NCI-H187 treated with DMSO at 0.1 percent for 48 hours (cell line): Measurements from ENCODE around the gene DLX1.
"Not testable (repeated sequence)": the region's sequence is repeated elsewhere in the genome, so short reads cannot be mapped to it uniquely, and the experiment has no call there.

Experiments
- DNase-seq: peaks from one replicate; lab custom pipeline; 2025; lab: John Stamatoyannopoulos, UW

DLX1 gene

DNA sequence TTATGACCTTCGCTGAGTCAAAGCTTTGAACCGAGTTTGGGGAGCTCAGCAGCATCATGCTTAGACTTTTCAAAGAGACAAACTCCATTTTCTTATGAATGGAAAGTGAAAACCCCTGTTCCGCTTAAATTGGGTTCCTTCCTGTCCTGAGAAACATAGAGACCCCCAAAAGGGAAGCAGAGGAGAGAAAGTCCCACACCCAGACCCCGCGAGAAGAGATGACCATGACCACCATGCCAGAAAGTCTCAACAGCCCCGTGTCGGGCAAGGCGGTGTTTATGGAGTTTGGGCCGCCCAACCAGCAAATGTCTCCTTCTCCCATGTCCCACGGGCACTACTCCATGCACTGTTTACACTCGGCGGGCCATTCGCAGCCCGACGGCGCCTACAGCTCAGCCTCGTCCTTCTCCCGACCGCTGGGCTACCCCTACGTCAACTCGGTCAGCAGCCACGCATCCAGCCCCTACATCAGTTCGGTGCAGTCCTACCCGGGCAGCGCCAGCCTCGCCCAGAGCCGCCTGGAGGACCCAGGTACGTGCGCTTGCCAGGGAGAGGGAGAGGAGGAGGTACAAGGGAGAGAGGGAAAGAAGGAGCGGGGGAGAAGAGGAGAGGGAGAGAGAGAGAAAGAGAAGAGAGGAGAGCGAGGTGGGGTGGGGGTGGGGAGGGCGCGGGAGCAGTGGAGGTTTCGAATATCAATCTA lies at the start of gene DLX1:
TSS of gene DLX1 (plus strand) at position 48 of the 700 bp plus-strand sequence. CDS start at position 219, 171 bp downstream.
- no peak for DNase-seq

DNA sequence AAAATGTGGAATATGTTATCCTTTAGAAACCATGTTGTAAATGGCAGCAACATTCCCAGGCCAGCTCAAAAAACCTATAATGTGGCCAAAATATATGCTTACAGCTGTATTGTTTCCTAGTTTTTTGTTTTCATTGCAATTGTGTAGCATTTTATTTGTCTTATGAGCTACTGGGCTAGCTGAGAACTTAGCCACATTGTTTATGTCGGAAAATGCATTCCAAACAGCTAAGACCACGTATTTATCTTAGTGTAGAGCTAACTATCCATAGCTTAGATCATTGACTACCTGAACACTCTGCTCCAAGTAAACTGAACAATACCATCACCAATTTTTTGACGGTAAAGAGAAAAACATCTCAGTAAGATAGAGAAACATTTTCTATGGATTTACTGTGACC lies 47.2 kb upstream of the DLX1 start:
- DNase-seq: no peak

DNA sequence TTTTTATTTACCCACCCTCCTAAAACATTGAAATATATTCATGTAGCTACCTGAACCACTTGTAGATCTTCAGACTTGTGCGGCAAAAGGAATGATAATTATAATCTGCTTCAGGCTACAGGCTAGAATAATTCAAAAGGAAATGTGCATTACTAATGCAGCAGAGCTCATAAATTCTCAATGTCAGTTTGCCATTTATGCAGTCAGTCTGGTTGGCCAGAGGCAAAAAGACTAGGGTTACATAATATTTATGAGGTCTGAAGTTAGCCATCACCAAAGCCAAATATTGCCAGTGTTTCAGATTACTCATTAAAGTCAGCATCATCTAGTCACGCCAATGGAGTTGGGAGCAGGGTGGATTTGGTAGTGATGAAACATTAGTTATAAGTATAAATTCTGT lies 46.7 kb upstream of the DLX1 start:
- no peak for DNase-seq

DNA sequence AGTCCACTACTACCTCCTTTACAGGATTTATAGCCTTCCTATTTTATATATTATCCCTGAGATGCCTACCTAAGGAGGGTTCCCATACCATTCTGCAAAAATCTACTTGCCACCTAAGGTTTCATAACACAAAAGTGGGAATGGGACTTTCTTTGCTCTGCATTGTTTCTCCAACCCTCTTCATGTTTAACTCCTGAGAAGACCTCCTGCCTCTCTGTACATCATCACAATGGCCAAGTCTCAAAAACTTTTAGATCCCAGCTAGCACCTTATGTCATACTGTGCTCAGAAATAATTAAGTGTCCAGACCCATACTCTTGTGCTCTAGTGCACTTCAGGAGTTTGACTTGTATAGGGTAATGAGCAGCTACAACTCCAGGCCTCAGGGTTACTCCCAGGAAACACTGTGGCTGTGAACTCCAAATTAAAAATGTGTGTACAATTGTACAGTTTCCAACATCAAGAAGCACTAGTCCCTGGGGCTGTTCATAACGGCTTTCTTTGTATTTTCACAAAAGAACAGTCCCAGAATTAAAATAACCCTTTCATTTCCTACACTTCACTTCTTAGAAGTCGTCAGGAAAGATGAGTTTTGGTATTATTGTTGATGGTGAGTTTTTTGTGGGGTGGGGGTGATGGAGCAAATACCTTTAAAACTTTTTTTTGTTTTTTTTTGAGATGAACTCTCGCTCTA lies 46.1 kb upstream of the DLX1 start:
- no peak for DNase-seq

DNA sequence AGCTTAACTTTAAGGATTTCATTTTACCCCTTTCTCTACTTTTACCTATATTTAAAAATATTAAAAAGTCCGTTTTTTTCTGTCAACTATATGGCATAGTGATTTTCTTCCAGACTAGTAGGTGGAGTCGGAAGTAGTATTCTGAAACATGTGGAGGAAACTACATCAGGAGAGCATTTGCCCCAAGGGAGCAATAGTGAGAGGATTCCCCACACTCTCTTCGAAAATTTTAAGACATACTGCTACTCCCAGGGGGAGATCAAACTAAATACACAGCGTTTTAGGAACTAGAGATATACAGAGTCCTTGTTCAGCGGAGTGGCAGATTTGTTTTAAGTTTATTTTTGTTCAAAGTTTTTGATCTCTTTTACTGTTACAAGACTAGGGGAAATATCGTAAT lies 45.0 kb upstream of the DLX1 start:
- no peak for DNase-seq

DNA sequence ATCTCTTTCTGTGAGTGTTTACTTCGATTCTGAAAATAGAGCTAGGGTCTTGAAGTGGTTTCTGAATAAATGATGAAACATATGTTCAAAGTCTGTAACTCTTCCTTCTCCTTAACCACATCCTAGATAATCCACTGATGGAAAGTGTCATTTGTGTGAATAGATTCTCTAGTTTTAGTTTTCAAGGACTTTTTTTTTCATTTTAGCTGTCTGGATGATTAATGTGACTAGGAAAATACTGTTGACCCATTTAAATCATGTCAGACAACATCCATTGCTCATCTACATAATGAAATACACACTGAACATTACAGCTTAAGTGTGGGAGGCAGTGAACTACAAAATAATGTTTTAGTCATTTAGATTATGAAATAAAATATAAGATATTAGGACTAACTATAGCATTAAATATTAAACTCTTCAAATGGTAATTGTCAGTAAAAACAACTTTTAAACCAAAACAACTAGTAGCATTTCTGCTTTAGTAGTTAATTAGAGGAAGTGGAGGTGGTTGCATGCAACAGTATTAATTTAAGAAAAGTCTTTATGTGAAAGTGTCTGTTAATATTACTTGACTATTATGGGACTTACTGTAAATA lies 39.1 kb upstream of the DLX1 start:
- no peak for DNase-seq

DNA sequence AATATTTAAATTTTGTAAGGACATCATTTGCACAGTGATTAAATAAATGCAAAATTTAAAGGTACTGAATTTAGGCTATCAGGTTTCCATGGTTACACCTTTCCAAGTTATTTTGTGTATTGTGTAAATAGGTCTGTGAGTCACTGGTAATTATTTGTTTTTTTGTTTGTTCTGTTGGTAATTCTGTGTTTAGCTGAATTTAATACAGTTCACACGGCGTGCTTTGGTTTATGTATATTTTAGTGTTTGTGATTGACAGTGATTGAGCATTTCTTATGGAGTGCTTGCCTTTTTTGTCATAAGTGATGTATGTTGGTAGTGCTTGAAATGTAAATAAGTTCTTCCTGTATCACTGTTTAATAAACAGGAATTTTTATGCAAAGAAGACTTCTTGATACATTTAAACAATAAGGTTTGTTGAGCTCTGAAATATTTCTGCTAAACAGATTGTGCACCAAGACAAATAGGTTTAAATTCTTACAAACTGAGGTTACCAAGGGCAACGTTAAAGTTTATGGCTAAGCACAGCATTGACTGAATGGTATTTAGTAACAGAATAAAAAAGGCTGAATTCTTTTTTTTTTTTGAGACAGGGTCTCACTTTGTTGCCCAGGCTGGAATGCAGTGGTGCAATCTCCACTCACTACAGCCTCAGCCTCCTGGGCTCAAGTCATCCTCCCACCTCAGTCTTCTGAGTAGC lies 38.3 kb upstream of the DLX1 start:
- no peak for DNase-seq

DNA sequence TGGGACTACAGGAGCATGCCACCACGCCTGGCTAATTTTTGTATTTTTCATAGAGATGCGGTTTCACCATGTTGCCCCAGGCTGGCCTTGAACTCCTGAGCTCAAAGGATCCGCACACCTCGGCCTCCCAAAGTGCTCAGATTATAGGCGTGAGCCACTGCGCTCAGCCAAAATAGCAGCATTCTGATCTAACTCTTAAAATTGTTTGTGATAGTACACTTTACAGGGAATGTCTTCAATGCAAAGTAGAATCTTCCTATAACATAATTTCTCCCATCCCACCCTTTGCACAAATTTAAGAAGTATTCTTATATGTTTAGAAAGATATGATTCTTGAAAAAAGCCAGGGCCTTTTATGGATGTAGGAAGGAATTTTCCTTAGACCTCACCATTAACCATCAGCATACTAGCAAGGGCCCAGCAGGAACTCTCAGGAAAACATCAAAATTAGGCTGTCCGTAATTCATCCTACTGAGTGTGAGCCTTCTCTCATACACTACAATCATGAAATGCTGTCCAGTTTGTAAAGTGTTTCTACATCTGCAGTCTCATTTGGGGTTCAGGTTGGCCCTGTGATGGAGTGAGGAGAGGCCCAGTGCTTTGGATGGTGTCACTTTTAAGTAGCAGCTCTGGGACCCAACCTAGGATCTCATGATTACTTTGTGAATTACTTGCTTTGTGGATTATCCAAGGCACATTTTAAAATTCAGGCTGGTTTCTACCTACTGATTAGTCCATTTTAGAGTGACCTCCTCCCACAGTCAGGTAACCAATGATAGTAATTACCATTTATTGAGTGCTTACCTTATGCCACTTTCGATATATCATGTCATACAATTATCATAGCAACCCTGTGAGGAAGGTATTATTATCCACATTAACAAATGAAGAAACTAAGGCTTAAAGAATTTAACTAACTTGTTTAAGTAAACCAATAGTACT lies 37.5 kb upstream of the DLX1 start:
- DNase-seq: no peak

DNA sequence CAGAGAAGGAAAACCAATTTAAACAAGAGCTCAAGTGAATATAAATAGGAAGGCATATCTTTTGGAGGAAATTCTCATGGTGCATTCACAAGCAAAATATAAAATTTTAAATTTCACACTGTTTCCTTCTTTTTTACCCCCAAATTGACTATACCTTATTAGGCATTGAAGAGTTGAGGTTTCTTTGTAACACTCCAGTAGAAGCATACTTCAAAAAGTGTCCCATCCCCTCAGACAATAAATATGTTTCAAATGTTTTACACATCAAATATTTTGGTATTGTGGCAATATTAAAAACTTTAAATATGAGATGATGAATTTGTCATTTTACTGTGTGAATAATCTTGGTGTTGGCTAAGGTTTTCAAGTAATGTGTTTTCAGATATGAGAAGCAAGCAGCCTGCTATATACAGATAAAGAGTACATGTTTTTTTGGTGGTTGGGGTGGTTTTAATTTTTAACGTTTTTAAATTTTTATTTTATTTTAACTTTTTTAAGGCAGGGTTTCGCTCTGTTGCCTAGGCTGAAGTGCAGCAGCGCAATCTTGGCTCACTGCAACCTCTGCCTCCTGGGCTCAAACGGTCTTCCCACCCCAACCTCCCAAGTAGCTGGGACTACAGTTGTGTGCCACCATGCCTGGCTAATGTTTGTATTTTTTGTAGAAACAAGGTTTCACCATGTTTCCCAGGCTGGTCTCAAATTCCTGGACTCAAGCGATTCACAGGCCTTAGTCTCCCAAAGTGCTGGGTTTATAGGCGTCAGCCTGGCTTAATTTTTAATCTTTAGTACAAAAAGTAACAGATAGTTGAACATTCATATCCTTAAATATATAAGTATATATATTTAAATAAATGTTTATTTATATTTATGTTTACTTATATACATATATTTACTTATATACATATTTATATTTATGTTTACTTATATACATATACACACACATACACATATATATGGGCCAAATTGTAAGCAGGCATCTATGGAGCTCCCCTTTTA lies 36.5 kb upstream of the DLX1 start:
- DNase-seq: no peak

DNA sequence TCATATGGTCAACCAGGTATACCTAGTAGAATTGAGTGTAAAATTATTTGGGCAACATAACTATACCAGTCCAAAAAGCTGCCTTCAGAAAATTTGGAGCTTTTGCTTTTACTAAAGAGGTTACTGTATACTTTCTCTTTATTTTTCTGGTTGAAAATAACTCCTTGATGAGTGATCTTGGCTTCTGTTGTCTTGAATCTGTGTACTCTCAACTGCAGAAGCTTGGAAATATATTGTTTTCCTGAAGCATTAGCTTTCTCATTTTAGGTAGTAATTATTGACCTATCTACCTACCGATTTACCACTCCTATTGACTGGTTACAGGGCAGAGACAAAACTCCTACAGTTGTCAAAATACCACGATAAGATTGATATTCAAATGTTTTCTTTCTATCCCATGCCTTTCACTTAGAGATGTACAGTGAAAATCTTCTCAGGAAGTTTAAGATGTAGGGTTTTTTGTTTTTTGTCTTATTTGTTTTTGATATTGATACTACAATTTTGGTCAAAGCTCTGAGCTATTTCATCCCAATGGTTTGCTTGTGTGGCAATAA lies 35.7 kb upstream of the DLX1 start:
- DNase-seq: no peak

DNA sequence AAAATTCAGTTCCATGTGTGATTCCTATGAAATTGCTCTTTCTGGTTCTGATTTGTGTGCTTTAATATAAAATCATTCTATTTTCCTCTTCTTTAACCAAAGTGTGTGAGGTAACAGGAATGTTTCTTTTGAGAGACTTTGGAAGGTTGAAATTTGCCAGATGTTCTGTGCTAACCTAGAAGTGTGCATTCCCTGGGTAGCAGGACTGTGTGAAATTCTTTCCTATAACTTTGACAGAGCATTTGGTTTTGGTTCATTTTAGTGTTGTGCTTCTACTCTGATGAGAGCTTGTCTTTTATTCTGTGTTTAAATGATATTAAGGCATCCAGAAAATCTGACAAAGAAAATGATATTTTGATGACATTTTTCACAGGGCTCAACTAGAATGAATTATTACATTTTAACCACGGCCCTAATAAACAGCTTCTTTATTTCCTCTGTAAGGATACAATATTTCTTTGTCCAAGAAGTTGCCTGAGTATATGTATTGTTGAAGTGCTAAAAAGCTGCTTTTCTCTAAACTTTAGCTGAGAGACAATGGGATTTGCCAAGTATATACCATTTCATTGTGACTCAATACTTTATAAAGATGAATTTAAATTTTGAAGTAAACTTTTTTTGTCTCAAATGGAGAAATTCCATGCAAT lies 34.7 kb upstream of the DLX1 start:
- no peak for DNase-seq

DNA sequence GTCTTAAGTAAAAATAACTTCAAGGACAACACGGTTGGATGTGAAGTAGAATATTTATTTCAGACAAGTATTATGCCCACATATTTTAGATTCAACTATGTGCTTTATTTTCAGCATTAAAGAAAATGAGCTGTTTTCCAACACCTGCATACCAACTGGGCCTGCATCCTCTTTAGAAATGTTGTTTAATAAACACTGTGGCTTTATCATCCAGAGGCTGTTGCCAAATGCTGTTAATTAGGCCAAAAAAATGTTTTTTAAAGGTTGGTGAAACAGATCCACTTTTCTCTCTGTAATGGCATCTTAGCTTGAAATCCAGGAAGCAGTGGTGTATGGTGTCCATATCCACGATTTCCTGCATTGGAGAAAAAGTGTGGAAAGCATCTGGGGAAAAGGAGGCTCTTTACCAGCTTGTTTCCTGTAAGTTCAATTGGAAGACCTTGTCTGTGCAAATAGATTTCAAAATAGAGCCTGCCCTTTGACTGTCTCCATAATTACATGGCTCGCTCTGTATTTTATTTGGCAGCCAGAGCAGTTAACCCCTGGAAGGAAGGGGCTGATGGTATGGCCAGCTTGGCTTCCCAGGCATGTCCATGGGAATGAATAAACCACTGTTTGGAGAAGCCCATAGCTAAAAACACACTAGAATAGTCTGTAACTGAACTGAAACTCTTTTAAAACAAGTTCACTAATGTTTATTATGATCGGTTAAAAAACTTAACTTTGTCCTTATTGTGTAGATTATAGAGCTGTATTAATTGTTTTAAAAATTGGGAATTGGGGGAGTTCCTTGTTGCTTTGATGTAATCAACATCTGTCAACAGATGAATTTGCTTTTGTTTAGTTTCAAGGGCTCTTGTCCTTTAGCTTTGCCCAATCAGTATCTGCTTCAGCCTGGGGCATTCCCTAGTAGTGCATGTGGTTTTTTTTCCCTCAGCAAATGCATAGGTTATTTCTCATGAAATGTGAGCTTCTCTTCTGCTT lies 33.0 kb upstream of the DLX1 start:
- no peak for DNase-seq

DNA sequence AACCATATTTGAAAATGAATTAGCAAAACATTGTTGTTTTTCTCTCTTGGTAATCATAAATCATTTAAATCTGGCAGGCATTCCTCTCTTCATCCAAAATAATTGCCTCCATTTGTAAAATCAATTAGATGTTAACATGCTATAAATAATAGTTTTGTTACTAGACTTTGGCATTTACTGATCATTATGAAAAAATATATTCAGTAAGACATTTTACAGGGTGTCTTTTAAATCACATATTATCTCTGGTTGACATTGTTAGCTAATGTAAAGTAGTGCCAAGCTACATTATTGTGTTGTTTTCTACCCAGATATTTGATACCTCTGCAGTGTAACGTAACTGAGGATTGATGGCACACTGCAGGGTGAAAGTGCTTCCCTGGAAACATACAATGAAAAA lies 31.8 kb upstream of the DLX1 start:
- no peak for DNase-seq

DNA sequence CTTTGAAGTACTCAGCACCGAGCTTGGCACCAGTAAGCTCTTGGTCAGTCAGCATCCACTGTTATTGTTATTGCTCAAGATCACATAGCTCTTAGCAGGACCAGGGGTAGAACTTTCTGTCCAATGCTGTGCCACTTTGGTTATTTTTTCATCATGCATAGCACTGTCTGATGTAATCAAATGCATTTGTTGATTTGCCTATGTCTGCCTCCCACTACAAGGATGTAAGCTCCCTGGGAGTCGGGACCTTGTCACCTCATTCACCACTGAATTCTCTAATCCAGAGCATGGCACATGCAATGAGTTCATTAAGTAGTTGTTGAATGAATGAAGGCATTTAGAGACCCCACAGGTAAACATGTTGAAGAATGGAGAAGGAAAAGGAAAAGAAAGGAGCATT lies 29.0 kb upstream of the DLX1 start:
- DNase-seq: no peak

DNA sequence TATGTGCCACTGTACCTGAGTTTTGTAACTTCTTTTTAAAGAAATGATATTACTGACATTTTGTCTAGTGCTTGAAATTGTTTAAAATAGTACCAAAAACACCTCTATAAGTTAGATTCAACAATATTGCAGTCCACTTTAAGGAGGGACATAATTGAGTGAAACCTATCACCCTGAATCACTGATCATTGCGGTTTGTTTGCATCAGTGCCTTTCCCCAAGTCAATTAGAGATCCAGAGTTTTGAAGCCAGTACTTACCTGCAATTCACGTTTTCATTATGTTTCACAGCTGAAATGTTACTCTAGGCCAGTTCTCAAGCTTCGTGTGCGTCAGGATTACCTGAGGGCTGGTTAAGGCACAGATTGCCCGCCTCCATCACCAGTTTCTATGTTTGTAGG lies 26.6 kb upstream of the DLX1 start:
- no peak for DNase-seq

DNA sequence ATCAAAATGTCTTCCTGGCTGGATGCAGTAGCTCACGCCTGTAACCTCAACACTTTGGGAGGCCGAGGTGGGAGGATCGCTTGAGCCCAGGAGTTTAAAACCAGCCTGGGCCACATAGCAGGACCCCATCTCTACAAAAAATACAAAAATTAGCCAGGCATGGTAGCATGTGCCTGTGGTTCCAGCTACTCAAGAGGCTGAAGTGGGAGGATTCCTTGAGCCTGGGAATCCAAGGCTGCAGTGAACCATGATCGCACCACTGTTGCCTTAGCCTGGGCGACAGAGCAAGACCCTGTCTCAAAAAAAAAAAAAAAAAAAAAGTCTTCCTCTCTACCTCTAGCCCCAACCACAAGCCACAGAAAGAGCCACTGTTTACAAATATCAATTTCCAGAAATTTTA lies 25.2 kb upstream of the DLX1 start:
- DNase-seq: not testable (repeated sequence)

DNA sequence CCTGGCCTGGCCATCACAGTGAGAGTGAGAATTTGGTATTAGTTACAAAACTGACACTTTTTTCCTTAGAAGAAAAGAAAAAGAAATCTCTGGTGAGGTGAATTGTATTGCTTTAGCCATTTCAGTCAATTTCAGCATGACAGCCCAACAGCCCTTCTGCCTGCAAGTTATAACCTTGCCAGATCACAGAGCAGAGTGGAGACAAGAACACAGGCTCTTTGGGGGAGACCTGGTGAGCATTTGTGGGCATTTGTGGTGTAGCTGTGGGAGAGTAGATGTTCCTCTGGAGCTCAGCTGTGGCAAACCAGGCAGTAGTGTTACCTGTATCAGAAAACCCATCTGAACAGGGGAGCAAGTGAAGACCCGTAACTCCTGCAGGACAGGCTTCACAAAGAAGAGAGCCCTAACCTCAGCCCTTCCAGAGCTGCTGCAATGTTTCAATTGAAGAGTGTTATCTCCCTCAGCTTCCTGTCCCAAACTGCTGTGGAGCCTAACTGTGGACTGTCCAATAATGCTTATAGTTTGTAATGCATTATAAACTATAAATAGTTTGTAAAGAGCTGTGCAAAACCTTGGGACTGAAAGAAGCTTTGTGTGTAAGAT lies 22.8 kb upstream of the DLX1 start:
- DNase-seq: no peak

DNA sequence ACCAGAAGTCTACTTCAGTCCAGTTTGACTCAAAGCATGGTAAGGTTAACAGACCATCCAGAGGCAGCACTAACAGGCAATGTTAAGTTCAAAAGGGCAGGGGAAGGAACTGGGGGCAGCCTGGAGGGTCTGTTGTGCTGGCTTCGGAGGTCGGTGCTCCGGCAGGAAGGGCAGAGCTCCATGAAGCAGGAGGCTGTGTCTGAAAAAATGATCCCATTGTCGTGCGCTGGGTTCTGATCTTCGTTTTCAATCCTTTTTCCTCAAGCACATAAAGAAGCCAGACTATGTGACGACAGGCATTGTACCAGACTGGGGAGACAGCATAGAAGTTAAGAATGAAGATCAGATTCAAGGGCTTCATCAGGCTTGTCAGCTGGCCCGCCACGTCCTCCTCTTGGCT lies 21.9 kb upstream of the DLX1 start:
- no peak for DNase-seq
